ENCODE results near the gene CLNK. TPM values are rescaled to one million over a fixed set of nuclear protein-coding genes. Genes with fewer than 3 reads are reported as not detected.

Gene CLNK
- polyA plus RNA-seq, 2 of the 4 experiments (the other 2 are of a cell fraction): not detected

DNA sequence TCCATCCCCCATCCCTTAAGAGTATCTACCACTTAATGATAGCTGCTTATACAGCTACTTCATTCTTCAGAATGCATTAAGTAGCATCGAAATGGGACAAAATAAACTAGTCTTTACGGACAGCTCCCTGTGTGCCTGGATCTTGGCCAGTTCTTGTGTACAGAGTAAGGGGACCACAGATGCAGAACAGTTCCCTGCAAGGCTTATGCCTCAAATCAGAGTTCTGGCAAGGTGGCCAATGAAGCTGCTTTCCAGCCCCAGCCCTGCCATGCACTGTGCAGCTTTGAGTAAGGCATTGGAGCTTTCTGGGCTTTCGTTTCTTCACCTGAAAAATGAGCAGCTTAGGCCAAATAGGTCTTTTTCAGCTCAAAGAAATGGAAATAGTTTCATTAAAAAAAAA lies 14.2 kb downstream of the CLNK start:
- Histone ChIP-seq H3K4me1 (no peaks in the 10 kb centered on the region), H3K9me3 (no peaks in the 10 kb centered on the region), H3K4me3 (no peak overlapping the region), H3K27ac (no peak overlapping the region), H3K4me2 (no peak overlapping the region)
- POLR2A ChIA-PET: no interaction called here
- ATAC-seq (no peak), FAIRE-seq (no peak), DNase-seq (ENCODE audit: low read depth in 1 of 2, low spot score in 1 of 2) (no peak)
- CTCF ChIA-PET: no interaction called here
- TF ChIP-seq ZNF302 (CRISPR knock-in tag; IDR thresholded peaks at IDR 0.05) (no peak), MAFK (IDR thresholded peaks at IDR 0.05; ENCODE audit: partially characterized antibody) (no peak), POLR2A (IDR thresholded peaks at IDR 0.05; ENCODE audit: low read length) (no peak), NR3C1 (IDR thresholded peaks at IDR 0.05) (no peak), JUN (IDR thresholded peaks at IDR 0.05) (no peak), TP53 (CRISPR knock-in tag; IDR thresholded peaks at IDR 0.05) (no peak), POLR2AphosphoS2 (conservative IDR thresholded peaks at IDR 0.05; ENCODE audit: low read length) (no peak), BCL3 (IDR thresholded peaks at IDR 0.05) (no peak), ESRRA (IDR thresholded peaks at IDR 0.05; ENCODE audit: borderline replicate concordance, low read length) (no peak), HOXB13 (CRISPR knock-in tag; IDR thresholded peaks at IDR 0.05; ENCODE audit: low read depth) (no peak), NFE2L2 (conservative IDR thresholded peaks at IDR 0.05; ENCODE audit: low read length) (no peak), ZC3H11A (IDR thresholded peaks at IDR 0.05) (no peak), CEBPB (IDR thresholded peaks at IDR 0.05) (no peak), RARB (CRISPR knock-in tag; IDR thresholded peaks at IDR 0.05) (no peak), RFX5 (IDR thresholded peaks at IDR 0.05) (no peak), RCOR1 (IDR thresholded peaks at IDR 0.05; ENCODE audit: low read depth, low read length) (no peak), RNF2 (IDR thresholded peaks at IDR 0.05; ENCODE audit: borderline replicate concordance, low read depth) (no peak)
- TF ChIP-seq, protein P1, sequence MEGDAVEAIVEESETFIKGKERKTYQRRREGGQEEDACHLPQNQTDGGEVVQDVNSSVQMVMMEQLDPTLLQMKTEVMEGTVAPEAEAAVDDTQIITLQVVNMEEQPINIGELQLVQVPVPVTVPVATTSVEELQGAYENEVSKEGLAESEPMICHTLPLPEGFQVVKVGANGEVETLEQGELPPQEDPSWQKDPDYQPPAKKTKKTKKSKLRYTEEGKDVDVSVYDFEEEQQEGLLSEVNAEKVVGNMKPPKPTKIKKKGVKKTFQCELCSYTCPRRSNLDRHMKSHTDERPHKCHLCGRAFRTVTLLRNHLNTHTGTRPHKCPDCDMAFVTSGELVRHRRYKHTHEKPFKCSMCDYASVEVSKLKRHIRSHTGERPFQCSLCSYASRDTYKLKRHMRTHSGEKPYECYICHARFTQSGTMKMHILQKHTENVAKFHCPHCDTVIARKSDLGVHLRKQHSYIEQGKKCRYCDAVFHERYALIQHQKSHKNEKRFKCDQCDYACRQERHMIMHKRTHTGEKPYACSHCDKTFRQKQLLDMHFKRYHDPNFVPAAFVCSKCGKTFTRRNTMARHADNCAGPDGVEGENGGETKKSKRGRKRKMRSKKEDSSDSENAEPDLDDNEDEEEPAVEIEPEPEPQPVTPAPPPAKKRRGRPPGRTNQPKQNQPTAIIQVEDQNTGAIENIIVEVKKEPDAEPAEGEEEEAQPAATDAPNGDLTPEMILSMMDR (IDR thresholded peaks at IDR 0.05): no peak
- TF ChIP-seq, protein P2, sequence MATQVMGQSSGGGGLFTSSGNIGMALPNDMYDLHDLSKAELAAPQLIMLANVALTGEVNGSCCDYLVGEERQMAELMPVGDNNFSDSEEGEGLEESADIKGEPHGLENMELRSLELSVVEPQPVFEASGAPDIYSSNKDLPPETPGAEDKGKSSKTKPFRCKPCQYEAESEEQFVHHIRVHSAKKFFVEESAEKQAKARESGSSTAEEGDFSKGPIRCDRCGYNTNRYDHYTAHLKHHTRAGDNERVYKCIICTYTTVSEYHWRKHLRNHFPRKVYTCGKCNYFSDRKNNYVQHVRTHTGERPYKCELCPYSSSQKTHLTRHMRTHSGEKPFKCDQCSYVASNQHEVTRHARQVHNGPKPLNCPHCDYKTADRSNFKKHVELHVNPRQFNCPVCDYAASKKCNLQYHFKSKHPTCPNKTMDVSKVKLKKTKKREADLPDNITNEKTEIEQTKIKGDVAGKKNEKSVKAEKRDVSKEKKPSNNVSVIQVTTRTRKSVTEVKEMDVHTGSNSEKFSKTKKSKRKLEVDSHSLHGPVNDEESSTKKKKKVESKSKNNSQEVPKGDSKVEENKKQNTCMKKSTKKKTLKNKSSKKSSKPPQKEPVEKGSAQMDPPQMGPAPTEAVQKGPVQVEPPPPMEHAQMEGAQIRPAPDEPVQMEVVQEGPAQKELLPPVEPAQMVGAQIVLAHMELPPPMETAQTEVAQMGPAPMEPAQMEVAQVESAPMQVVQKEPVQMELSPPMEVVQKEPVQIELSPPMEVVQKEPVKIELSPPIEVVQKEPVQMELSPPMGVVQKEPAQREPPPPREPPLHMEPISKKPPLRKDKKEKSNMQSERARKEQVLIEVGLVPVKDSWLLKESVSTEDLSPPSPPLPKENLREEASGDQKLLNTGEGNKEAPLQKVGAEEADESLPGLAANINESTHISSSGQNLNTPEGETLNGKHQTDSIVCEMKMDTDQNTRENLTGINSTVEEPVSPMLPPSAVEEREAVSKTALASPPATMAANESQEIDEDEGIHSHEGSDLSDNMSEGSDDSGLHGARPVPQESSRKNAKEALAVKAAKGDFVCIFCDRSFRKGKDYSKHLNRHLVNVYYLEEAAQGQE (IDR thresholded peaks at IDR 0.05): no peak
- 2% methylated on average over 3 of the region's 3 CpGs for WGBS (ENCODE audit: missing lambda C conversion rate)

GRCh38 chr4:10667701-10668326 lies 16.8 kb downstream of the CLNK start:
- FAIRE-seq: no peak
- WGBS (ENCODE audit: missing lambda C conversion rate): 28% methylated on average over 10 of the region's 10 CpGs
- CTCF ChIA-PET: no interaction called here
- TF ChIP-seq MYC (IDR thresholded peaks at IDR 0.05; ENCODE audit: borderline replicate concordance, low read length): no peak
- TF ChIP-seq, protein P2 (IDR thresholded peaks at IDR 0.05): no peak
- TF ChIP-seq, protein P3, sequence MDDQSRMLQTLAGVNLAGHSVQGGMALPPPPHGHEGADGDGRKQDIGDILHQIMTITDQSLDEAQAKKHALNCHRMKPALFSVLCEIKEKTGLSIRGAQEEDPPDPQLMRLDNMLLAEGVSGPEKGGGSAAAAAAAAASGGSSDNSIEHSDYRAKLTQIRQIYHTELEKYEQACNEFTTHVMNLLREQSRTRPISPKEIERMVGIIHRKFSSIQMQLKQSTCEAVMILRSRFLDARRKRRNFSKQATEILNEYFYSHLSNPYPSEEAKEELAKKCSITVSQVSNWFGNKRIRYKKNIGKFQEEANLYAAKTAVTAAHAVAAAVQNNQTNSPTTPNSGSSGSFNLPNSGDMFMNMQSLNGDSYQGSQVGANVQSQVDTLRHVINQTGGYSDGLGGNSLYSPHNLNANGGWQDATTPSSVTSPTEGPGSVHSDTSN (IDR thresholded peaks at IDR 0.05): no peak
- TF ChIP-seq HES2 (IDR thresholded peaks at IDR 0.05): no peak
- TF ChIP-seq, protein P1 (IDR thresholded peaks at IDR 0.05): no peak

More at GRCh38 chr4:10667701-10668326, 16.8 kb downstream of the CLNK start:
- no peak overlapping the region for H3K4me3 ChIP-seq
- no peak for ATAC-seq
- no peaks in the 10 kb centered on the region for H3K9me3 ChIP-seq
- H3K4me1 ChIP-seq: no peaks in the 10 kb centered on the region
- H3K27ac ChIP-seq: no peak overlapping the region
- DNase-seq (ENCODE audit: low read depth in 1 of 2, low spot score in 1 of 2): no peak
- POLR2A ChIA-PET: no interaction called here
- H3K4me2 ChIP-seq: no peak overlapping the region
